ENCODE data around the gene LBR.

LBR gene

DNA sequence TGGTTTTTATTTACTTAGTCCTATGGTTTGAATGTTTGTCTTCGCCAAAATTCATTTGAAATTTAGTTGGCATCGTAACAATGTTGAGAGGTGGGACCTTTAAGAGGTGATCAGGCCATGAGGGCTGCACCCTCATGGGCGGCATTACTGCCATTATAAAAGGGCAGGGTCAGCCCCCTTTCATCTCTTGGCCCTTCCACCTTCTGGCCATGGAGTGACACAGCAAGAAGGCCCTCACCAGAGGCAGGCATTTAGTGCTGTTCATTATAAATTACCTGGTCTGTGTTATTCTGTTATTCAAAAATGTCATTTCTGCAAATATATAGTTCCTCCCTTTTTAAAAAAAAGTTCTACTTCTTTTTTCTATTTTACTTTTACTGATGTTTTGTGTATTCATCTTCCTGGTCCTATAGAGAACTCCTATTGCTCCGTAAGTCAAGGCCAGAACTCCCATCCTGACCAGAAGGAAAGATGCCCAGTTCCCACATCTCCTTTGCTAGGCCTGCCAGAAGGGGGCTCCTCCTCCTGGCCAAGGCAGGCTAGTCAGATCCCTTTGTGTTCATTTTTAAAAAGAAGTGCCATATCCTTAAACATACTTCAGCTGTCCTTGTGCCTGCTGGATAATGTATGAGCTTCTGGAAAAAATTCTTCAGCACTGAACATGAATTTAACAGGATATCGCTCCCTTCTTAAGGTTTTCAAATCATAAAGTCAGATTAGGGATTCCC is 10.0 kb upstream of the LBR start:
- POLR2A ChIA-PET, result no interaction called here
- CTCF ChIA-PET, result interaction anchor here (0.6 to 0.8 kb wide), 5 partner anchors 45 to 855 kb away, joined by 3 to 5 read pairs (median 3); no protein-coding TSS in a partner anchor

DNA sequence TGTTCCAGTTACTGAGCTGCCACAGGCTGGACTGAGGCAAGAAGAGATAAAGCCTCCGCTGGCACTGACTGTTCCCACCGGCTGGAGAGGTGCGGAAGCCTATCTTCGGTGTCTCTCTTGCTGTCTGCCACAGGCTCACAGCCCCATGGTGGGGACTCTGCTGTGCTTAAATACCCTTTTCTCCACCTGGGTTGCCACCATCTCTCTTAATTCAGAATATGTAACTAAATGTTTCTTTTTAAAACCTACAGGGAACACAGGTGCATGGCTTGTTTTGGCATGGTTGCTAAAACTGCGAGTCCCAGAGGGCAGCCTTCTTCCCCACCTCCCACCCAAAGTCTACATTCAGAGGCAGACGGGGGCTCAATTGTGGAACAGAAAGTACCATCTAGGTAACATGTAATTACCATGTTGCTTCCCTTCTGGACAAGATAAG is 8.1 kb upstream of the LBR start:
- Histone ChIP-seq H3K36me3 (ENCODE audit: control insufficient read depth in 2 of 2, insufficient read depth in 1 of 2, low read length in 2 of 2) (no peaks in the 10 kb centered on the region), H3K9me3 (ENCODE audit: control insufficient read depth, insufficient read depth, low read depth, low read length) (no peaks in the 10 kb centered on the region), H3K27ac (ENCODE audit: extremely low read depth, low read depth, low read length) (no peak overlapping the region), H3K4me3 (ENCODE audit: low read depth, low read length) (no peak overlapping the region), H3K4me1 (ENCODE audit: control insufficient read depth, insufficient read depth, low read length) (no peaks in the 10 kb centered on the region)
- ChIA-PET POLR2A (no interaction called here), CTCF (no interaction called here)
- TF ChIP-seq, protein P1, sequence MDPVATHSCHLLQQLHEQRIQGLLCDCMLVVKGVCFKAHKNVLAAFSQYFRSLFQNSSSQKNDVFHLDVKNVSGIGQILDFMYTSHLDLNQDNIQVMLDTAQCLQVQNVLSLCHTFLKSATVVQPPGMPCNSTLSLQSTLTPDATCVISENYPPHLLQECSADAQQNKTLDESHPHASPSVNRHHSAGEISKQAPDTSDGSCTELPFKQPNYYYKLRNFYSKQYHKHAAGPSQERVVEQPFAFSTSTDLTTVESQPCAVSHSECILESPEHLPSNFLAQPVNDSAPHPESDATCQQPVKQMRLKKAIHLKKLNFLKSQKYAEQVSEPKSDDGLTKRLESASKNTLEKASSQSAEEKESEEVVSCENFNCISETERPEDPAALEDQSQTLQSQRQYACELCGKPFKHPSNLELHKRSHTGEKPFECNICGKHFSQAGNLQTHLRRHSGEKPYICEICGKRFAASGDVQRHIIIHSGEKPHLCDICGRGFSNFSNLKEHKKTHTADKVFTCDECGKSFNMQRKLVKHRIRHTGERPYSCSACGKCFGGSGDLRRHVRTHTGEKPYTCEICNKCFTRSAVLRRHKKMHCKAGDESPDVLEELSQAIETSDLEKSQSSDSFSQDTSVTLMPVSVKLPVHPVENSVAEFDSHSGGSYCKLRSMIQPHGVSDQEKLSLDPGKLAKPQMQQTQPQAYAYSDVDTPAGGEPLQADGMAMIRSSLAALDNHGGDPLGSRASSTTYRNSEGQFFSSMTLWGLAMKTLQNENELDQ (tag by site-specific recombination; IDR thresholded peaks at IDR 0.05; ENCODE audit: low read depth), result no peak
- no peak for TF ChIP-seq ZNF560 (tag by site-specific recombination; IDR thresholded peaks at IDR 0.05; ENCODE audit: borderline replicate concordance)
- no peak for TF ChIP-seq ZNF529 (tag by site-specific recombination; IDR thresholded peaks at IDR 0.05; ENCODE audit: insufficient replicate concordance)
- no peak for TF ChIP-seq ZNF16 (tag by site-specific recombination; IDR thresholded peaks at IDR 0.05; ENCODE audit: low read depth)
- TF ChIP-seq ZFP69B (tag by site-specific recombination; IDR thresholded peaks at IDR 0.05), result no peak
- TF ChIP-seq ZBTB7A (tag by site-specific recombination; IDR thresholded peaks at IDR 0.05; ENCODE audit: low read depth), result no peak
- no peak for TF ChIP-seq BCL11A (tag by site-specific recombination; IDR thresholded peaks at IDR 0.05; ENCODE audit: low read depth)
- TF ChIP-seq ZNF335 (tag by site-specific recombination; conservative IDR thresholded peaks at IDR 0.05), result no peak
- TF ChIP-seq, protein P2, sequence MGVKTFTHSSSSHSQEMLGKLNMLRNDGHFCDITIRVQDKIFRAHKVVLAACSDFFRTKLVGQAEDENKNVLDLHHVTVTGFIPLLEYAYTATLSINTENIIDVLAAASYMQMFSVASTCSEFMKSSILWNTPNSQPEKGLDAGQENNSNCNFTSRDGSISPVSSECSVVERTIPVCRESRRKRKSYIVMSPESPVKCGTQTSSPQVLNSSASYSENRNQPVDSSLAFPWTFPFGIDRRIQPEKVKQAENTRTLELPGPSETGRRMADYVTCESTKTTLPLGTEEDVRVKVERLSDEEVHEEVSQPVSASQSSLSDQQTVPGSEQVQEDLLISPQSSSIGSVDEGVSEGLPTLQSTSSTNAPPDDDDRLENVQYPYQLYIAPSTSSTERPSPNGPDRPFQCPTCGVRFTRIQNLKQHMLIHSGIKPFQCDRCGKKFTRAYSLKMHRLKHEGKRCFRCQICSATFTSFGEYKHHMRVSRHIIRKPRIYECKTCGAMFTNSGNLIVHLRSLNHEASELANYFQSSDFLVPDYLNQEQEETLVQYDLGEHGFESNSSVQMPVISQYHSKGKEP (tag by site-specific recombination; IDR thresholded peaks at IDR 0.05), result no peak

More for the DNA sequence above, 10.0 kb upstream of the LBR start:
- Histone ChIP-seq H3K27ac (ENCODE audit: extremely low read depth, low read depth, low read length) (no peak overlapping the region), H3K4me3 (ENCODE audit: low read depth, low read length) (no peak overlapping the region), H3K4me1 (ENCODE audit: control insufficient read depth, insufficient read depth, low read length) (no peaks in the 10 kb centered on the region), H3K36me3 (ENCODE audit: control insufficient read depth in 2 of 2, insufficient read depth in 1 of 2, low read length in 2 of 2) (no peaks in the 10 kb centered on the region), H3K9me3 (ENCODE audit: control insufficient read depth, insufficient read depth, low read depth, low read length) (no peaks in the 10 kb centered on the region)
- TF ChIP-seq ZNF514 (tag by site-specific recombination; IDR thresholded peaks at IDR 0.05) (no peak), HOXA7 (CRISPR knock-in tag; IDR thresholded peaks at IDR 0.05; ENCODE audit: borderline replicate concordance) (no peak), ZNF335 (tag by site-specific recombination; conservative IDR thresholded peaks at IDR 0.05) (peak; percentile 46; the same call in 1 of the 2 replicates), YY1 (tag by site-specific recombination; IDR thresholded peaks at IDR 0.05) (no peak), IKZF3 (tag by site-specific recombination; IDR thresholded peaks at IDR 0.05) (0 out of 2 replicates have a peak, but pooled peaks have one; percentile 30), KLF9 (tag by site-specific recombination; IDR thresholded peaks at IDR 0.05; ENCODE audit: low read depth) (no peak), ZNF629 (tag by site-specific recombination; IDR thresholded peaks at IDR 0.05) (no peak)
- TF ChIP-seq, protein P3, sequence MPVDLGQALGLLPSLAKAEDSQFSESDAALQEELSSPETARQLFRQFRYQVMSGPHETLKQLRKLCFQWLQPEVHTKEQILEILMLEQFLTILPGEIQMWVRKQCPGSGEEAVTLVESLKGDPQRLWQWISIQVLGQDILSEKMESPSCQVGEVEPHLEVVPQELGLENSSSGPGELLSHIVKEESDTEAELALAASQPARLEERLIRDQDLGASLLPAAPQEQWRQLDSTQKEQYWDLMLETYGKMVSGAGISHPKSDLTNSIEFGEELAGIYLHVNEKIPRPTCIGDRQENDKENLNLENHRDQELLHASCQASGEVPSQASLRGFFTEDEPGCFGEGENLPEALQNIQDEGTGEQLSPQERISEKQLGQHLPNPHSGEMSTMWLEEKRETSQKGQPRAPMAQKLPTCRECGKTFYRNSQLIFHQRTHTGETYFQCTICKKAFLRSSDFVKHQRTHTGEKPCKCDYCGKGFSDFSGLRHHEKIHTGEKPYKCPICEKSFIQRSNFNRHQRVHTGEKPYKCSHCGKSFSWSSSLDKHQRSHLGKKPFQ (tag by site-specific recombination; IDR thresholded peaks at IDR 0.05), result no peak
- TF ChIP-seq, protein P4, sequence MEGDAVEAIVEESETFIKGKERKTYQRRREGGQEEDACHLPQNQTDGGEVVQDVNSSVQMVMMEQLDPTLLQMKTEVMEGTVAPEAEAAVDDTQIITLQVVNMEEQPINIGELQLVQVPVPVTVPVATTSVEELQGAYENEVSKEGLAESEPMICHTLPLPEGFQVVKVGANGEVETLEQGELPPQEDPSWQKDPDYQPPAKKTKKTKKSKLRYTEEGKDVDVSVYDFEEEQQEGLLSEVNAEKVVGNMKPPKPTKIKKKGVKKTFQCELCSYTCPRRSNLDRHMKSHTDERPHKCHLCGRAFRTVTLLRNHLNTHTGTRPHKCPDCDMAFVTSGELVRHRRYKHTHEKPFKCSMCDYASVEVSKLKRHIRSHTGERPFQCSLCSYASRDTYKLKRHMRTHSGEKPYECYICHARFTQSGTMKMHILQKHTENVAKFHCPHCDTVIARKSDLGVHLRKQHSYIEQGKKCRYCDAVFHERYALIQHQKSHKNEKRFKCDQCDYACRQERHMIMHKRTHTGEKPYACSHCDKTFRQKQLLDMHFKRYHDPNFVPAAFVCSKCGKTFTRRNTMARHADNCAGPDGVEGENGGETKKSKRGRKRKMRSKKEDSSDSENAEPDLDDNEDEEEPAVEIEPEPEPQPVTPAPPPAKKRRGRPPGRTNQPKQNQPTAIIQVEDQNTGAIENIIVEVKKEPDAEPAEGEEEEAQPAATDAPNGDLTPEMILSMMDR (tag by site-specific recombination; IDR thresholded peaks at IDR 0.05), result peak; percentile 60
- TF ChIP-seq, protein P5, sequence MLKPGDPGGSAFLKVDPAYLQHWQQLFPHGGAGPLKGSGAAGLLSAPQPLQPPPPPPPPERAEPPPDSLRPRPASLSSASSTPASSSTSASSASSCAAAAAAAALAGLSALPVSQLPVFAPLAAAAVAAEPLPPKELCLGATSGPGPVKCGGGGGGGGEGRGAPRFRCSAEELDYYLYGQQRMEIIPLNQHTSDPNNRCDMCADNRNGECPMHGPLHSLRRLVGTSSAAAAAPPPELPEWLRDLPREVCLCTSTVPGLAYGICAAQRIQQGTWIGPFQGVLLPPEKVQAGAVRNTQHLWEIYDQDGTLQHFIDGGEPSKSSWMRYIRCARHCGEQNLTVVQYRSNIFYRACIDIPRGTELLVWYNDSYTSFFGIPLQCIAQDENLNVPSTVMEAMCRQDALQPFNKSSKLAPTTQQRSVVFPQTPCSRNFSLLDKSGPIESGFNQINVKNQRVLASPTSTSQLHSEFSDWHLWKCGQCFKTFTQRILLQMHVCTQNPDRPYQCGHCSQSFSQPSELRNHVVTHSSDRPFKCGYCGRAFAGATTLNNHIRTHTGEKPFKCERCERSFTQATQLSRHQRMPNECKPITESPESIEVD (tag by site-specific recombination; IDR thresholded peaks at IDR 0.05), result no peak
- TF ChIP-seq, protein P6, sequence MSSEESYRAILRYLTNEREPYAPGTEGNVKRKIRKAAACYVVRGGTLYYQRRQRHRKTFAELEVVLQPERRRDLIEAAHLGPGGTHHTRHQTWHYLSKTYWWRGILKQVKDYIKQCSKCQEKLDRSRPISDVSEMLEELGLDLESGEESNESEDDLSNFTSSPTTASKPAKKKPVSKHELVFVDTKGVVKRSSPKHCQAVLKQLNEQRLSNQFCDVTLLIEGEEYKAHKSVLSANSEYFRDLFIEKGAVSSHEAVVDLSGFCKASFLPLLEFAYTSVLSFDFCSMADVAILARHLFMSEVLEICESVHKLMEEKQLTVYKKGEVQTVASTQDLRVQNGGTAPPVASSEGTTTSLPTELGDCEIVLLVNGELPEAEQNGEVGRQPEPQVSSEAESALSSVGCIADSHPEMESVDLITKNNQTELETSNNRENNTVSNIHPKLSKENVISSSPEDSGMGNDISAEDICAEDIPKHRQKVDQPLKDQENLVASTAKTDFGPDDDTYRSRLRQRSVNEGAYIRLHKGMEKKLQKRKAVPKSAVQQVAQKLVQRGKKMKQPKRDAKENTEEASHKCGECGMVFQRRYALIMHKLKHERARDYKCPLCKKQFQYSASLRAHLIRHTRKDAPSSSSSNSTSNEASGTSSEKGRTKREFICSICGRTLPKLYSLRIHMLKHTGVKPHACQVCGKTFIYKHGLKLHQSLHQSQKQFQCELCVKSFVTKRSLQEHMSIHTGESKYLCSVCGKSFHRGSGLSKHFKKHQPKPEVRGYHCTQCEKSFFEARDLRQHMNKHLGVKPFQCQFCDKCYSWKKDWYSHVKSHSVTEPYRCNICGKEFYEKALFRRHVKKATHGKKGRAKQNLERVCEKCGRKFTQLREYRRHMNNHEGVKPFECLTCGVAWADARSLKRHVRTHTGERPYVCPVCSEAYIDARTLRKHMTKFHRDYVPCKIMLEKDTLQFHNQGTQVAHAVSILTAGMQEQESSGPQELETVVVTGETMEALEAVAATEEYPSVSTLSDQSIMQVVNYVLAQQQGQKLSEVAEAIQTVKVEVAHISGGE (tag by site-specific recombination; conservative IDR thresholded peaks at IDR 0.05; ENCODE audit: low read depth), result no peak

All from HEK293 (cell line).